Lung (tissue), 12 donors: Measurements from ENCODE around the gene SPOP. TPM values are rescaled to one million over a fixed set of nuclear protein-coding genes. Genes with fewer than 3 reads are reported as not detected.

ENCODE experiments used
- ATAC-seq: fragments of 200-7000 bp; cut with Tn5 transposase; one replicate; pipeline ENCODE4 v1.9.1; 2020; ENCODE audit warnings: moderate number of reproducible peaks; ENCODE audit not compliant: insufficient read depth, low FRiP score
- DNase-seq, 3 donors: peaks; one replicate each; pipeline ENCODE4 v3.0.0-alpha.2; 2013 to 2017
- H3K27ac ChIP-seq, 2 donors: one replicate each; pipeline ENCODE4 v1.5.1; 2013; ENCODE audit warnings: mild to moderate bottlenecking in 2 of 2, moderate library complexity in 2 of 2, control low read depth in 1 of 2, inconsistent platforms in 1 of 2, low read depth in 1 of 2, low read length in 1 of 2
- H3K27me3 ChIP-seq, 3 donors: one replicate each; pipeline ENCODE4 v1.5.1; 2013; ENCODE audit warnings: low read length in 2 of 3; ENCODE audit not compliant: control insufficient read depth in 3 of 3, insufficient read depth in 3 of 3
- H3K36me3 ChIP-seq, 4 donors: one replicate each; pipeline ENCODE4 v1.5.1; 2013; ENCODE audit warnings: low read length in 4 of 4, mild to moderate bottlenecking in 1 of 4, moderate library complexity in 1 of 4; ENCODE audit not compliant: control insufficient read depth in 4 of 4, insufficient read depth in 4 of 4
- H3K4me1 ChIP-seq, 5 donors: one replicate each; pipeline ENCODE4 v1.5.1; 2013; ENCODE audit warnings: low read length in 5 of 5, mild to moderate bottlenecking in 2 of 5, moderate library complexity in 1 of 5; ENCODE audit not compliant: control insufficient read depth in 5 of 5, insufficient read depth in 5 of 5
- H3K4me3 ChIP-seq: one replicate; pipeline ENCODE4 v1.5.1; 2013; ENCODE audit warnings: mild to moderate bottlenecking, control low read depth, moderate library complexity
- H3K9ac ChIP-seq, 2 donors: one replicate each; pipeline ENCODE4 v1.5.1; 2013; ENCODE audit warnings: low read length in 2 of 2, control low read depth in 1 of 2; ENCODE audit not compliant: insufficient read depth in 1 of 2
- H3K9me3 ChIP-seq, 4 donors: one replicate each; pipeline ENCODE4 v1.5.1; 2013; ENCODE audit warnings: low read length in 3 of 4, mild to moderate bottlenecking in 1 of 4, moderate library complexity in 1 of 4; ENCODE audit not compliant: control insufficient read depth in 4 of 4, insufficient read depth in 3 of 4
- WGBS, 2 donors: extraction: QIAGEN DNeasy Blood & Tissue Kit; methylation state at CpG; one replicate each; pipeline ENCODE4 v1.1.7; 2013; 5-methylcytosine and 5-hydroxymethylcytosine counted together
- polyA plus RNA-seq, 2 donors: library from polyadenylated mRNA; stranded (reverse); fragments of 200-250 nt; gene quantifications; one replicate each; pipeline ENCODE4 v1.2.1, GENCODE V29; 2013
- total RNA-seq, 2 donors: library from RNA; depleted of rRNA in 1 of 2; stranded (reverse); fragments of >200 nt in 1 of 2; gene quantifications; one replicate each; pipeline ENCODE4 v1.2.1, GENCODE V29; 2014 to 2021
- TF ChIP-seq, protein P1 (sequence below): IDR thresholded peaks from 2 replicates; pipeline ENCODE4 v1.5.1; 2012; ENCODE audit warnings: mild to moderate bottlenecking; ENCODE audit errors: control extremely low read depth, extremely low read depth
- donor health status: control.
- donor health status: control.
- donor health status: Bipolar disorder and iron deficiency.
- donor health status: healthy.
- donor health status: DM: yes; HTN: yes; CAD: no.

SPOP gene
- total and polyA plus RNA-seq, 4 donors = 28.7 to 98.0 (median 64.6) TPM

DNA sequence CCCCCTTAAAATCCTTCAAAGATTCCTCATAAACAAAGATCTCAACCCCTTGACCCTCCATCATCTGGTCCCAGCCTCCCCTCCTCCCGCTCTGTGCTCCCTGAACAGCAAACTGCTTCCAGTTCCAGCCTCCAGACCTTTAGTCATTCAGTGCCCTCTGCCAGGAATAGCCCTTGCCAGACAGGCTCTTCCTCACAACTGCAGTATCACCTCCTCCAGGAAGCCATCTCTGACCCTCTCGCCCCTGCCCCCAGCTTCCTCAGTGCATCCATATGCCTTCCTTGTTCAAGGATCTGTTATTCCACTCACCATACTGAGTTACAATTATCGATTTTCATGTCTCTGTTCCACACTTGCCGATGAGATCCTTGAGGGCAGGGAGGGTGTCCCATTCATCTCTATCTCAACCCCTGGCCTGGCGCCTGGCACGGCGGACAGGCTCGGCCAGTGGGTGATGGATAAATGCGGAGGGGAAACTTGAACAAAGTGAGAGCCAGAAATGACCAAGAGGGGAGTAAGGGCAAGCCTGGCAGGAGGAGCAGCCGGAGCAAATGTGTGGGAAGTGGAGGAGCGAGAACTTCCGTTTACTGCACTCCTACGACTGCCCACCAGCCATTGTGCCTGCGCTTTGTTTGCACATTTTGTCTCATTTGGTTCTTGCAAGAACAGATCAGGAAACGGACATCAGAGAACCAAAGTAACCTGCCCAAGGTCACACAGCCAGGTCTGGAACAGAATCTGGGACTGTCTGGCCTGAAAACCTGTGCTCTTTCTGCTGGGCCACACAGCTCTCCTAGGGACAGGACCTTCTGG lies 104.2 kb downstream of the SPOP start:
- DNase-seq (no peak), ATAC-seq (no peak)
- H3K4me3 ChIP-seq = no peak overlapping the region
- 55 to 75% methylated on average over 15 of the region's 15 CpGs for WGBS, 2 donors
- H3K27me3 ChIP-seq = peaks cover 0 to 35% (median 18%) of the 10 kb centered on the region in 3 donors
- H3K27ac ChIP-seq = peak overlapping the region in 1 of 2 donors; percentile 31
- no peaks in the 10 kb centered on the region for H3K36me3 ChIP-seq
- no peak overlapping the region for H3K9ac ChIP-seq
- H3K4me1 ChIP-seq = peaks cover 0 to 11% (median 4%) of the 10 kb centered on the region in 5 donors
- TF ChIP-seq, protein P1, sequence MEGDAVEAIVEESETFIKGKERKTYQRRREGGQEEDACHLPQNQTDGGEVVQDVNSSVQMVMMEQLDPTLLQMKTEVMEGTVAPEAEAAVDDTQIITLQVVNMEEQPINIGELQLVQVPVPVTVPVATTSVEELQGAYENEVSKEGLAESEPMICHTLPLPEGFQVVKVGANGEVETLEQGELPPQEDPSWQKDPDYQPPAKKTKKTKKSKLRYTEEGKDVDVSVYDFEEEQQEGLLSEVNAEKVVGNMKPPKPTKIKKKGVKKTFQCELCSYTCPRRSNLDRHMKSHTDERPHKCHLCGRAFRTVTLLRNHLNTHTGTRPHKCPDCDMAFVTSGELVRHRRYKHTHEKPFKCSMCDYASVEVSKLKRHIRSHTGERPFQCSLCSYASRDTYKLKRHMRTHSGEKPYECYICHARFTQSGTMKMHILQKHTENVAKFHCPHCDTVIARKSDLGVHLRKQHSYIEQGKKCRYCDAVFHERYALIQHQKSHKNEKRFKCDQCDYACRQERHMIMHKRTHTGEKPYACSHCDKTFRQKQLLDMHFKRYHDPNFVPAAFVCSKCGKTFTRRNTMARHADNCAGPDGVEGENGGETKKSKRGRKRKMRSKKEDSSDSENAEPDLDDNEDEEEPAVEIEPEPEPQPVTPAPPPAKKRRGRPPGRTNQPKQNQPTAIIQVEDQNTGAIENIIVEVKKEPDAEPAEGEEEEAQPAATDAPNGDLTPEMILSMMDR = no peak
- peaks cover 0 to 2% (median 0%) of the 10 kb centered on the region in 4 donors for H3K9me3 ChIP-seq

DNA sequence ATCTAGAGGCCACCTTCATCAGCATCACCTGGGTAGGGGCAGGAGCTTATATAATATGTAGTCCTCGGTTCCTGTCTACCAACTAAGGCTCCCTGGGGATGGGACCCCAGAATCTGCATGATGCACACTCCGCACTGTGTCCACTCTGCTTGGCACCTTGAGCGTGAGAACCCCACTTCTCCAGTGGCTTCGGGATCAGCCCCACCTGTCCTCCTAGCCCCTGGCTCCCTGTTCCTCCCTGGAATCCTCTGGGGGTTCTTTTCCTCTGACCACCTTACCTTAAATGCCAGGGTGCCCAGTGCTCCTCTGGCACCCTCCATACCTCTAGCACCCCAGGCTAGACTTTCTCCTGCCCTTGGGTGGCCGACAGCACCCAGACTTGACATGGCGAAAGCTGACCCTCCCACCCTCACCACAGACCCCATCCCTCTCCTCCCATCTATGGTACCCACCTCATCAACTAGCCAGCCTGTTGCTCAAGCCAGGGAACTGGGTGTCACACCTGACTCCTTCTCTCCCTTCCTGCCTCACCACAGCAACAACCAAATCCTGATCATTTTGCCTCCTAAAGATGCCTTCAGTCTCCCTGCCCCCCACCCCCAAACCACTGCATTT lies 105.0 kb downstream of the SPOP start:
- ATAC-seq = no peak
- H3K4me3 ChIP-seq = no peak overlapping the region

DNA sequence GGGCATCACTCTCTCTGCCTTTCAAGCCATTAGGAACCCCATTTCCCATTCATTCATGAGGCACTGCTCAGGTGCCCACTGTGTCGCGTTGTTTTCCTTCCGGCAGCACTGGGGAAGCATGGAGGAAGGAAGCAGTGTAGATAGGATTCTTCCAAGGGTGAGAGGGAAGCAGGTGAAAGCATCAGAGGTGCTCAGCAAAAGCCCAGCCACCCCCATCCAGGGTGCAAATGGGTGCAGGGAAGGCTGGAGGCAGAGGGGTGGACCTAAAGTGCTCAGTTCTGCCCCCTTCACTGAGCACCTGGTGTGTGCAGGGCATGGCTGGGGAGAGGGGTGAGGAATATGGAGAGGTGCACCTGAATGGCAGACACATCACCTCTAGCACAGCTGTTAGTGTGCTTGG lies 105.7 kb downstream of the SPOP start:
- no peak for DNase-seq
- no peak overlapping the region for H3K27ac ChIP-seq
- 66 to 88% methylated on average over 3 of the region's 3 CpGs for WGBS, 2 donors

More for the DNA sequence above, 105.0 kb downstream of the SPOP start:
- Histone ChIP-seq H3K9me3 (peaks cover 0 to 2% (median 0%) of the 10 kb centered on the region in 4 donors), H3K36me3 (no peaks in the 10 kb centered on the region), H3K27me3 (peaks cover 0 to 31% (median 21%) of the 10 kb centered on the region in 3 donors), H3K9ac (no peak overlapping the region), H3K4me1 (peaks cover 0 to 11% (median 4%) of the 10 kb centered on the region in 5 donors), H3K27ac (no peak overlapping the region)
- WGBS, 2 donors = 86 to 96% methylated on average over 6 of the region's 6 CpGs
- no peak for DNase-seq
- TF ChIP-seq, protein P1 = no peak

More for the DNA sequence above, 105.7 kb downstream of the SPOP start:
- Histone ChIP-seq H3K4me1 (peaks cover 0 to 9% (median 4%) of the 10 kb centered on the region in 5 donors), H3K4me3 (no peak overlapping the region), H3K27me3 (peaks cover 0 to 27% (median 14%) of the 10 kb centered on the region in 3 donors), H3K36me3 (no peaks in the 10 kb centered on the region), H3K9ac (no peak overlapping the region), H3K9me3 (peaks cover 0 to 2% (median 0%) of the 10 kb centered on the region in 4 donors)
- no peak for ATAC-seq
- TF ChIP-seq, protein P1 = no peak
